Astrocyte (in vitro differentiated cells and primary cell): ENCODE measurements around the gene SYNGR1.

Experiments used
- EZH2 ChIP-seq: IDR thresholded peaks from 2 replicates; pipeline ENCODE4 v1.6.1; 2012; ENCODE audit warnings: mild to moderate bottlenecking, low read length, inconsistent platforms; ENCODE audit not compliant: insufficient read depth
- TF ChIP-seq, protein P1 (sequence below): IDR thresholded peaks from 2 replicates; pipeline ENCODE4 v1.5.1; 2011; ENCODE audit warnings: low read depth, mild to moderate bottlenecking, inconsistent platforms, low read length, moderate library complexity; ENCODE audit not compliant: insufficient read depth

DNA sequence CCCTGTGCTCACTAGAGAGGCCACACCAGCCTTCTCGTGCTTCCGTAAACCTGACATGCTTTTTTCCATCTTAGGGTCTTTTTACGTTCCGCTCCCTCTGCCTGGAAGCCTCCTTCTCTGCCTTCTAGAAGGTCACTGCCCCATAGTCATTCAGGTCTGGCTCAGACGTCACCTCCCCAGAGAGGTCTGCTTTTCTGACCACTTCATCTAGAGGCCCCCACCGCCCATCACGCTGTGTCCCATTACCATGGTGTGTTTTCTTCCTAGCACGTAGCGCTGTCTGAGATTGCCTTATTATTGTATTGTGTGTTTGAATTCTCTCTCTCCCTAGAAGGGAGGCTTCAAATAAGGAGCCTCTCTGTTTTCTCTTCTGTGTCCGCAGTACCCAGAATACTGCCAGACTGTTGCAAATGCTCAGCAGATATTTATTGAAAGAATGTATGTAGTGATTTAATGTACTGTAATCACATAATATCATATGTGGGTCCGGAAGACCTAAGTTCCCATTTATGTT lies 59.8 kb downstream of the SYNGR1 start:
- TF ChIP-seq, protein P1, sequence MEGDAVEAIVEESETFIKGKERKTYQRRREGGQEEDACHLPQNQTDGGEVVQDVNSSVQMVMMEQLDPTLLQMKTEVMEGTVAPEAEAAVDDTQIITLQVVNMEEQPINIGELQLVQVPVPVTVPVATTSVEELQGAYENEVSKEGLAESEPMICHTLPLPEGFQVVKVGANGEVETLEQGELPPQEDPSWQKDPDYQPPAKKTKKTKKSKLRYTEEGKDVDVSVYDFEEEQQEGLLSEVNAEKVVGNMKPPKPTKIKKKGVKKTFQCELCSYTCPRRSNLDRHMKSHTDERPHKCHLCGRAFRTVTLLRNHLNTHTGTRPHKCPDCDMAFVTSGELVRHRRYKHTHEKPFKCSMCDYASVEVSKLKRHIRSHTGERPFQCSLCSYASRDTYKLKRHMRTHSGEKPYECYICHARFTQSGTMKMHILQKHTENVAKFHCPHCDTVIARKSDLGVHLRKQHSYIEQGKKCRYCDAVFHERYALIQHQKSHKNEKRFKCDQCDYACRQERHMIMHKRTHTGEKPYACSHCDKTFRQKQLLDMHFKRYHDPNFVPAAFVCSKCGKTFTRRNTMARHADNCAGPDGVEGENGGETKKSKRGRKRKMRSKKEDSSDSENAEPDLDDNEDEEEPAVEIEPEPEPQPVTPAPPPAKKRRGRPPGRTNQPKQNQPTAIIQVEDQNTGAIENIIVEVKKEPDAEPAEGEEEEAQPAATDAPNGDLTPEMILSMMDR, result no peak
- TF ChIP-seq EZH2, result no peak
